Transverse colon (tissue), 4 donors: ENCODE measurements around the gene THSD4.

Experiments
- POLR2AphosphoS5 ChIP-seq, 3 donors: sonication (generic); formaldehyde crosslinking; IDR thresholded peaks; one replicate each; pipeline ENCODE4 v1.6.1; 2016; ENCODE audit warnings: antibody characterized with exemption in 3 of 3
- TF ChIP-seq, protein P1 (sequence below), 5 experiments: fragments of 200-600 bp in 3 of 5; fragments of 450-650 bp in 2 of 5; sonication (generic) in 3 of 5; IDR thresholded peaks; 1 replicate in 2 of 5; 2 replicates in 3 of 5; pipeline ENCODE4 v1.5.1; 2016 to 2017; ENCODE audit warnings: antibody characterized with exemption in 5 of 5, inconsistent platforms in 3 of 5, mild to moderate bottlenecking in 2 of 5, moderate library complexity in 1 of 5

DNA sequence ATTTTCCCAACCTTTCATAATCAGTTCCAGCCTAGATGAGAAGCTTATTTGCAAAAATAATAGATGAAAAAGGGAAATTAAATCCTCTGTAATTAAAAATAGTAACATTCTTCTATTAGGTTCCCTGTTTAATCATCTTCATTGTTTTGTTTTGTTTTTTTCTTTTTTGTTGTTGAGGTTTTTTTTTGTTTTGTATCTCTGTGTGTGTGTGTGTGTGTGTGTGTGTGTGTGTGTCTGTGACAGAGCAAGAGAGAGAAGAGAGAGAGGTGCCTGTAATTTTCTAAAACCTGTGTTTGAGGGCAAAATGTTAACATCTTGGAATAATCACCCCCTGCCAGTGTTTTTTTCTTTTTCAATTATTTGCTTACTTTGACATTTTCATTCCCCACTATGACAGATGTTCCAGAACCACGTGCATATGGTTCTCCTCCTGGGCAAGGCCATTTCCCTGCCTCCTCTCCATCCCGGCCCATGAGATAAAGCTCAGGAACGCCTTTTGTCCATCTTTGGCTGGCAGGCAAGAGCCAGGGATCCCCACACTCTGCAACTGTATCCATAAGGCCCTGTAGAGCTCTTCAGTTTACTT, 573.3 kb downstream of the THSD4 start:
- TF ChIP-seq POLR2AphosphoS5 (IDR thresholded peaks at IDR 0.05) = no peak
- TF ChIP-seq, protein P1, sequence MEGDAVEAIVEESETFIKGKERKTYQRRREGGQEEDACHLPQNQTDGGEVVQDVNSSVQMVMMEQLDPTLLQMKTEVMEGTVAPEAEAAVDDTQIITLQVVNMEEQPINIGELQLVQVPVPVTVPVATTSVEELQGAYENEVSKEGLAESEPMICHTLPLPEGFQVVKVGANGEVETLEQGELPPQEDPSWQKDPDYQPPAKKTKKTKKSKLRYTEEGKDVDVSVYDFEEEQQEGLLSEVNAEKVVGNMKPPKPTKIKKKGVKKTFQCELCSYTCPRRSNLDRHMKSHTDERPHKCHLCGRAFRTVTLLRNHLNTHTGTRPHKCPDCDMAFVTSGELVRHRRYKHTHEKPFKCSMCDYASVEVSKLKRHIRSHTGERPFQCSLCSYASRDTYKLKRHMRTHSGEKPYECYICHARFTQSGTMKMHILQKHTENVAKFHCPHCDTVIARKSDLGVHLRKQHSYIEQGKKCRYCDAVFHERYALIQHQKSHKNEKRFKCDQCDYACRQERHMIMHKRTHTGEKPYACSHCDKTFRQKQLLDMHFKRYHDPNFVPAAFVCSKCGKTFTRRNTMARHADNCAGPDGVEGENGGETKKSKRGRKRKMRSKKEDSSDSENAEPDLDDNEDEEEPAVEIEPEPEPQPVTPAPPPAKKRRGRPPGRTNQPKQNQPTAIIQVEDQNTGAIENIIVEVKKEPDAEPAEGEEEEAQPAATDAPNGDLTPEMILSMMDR (IDR thresholded peaks at IDR 0.05) = no peak
